Stimulated activated naive B cell treated with anti-CD40 and anti-IgM and Interleukin-4, amounts not matched to agents 10 μg/mL and 1 μg/mL and 100 μg/mL, for 72 hours (primary cell): ENCODE results near the gene CD4.
"Not testable (repeated sequence)": the region's sequence is repeated elsewhere in the genome, so short reads cannot be mapped to it uniquely, and the experiment has no call there.

Experiments used
- ATAC-seq, 2 donors: fragments of 150-1000 bp; cut with Tn5 transposase; replicated peaks; 2 replicates each; pipeline ENCODE4 v1.10.0; 2021; ENCODE audit warnings: moderate library complexity in 1 of 2
- DNase-seq: peaks from one replicate; pipeline ENCODE4 v3.0.0; 2021
- H3K27ac Mint-ChIP-seq: one replicate; pipeline ENCODE4 v1.8.0; 2022; ENCODE audit warnings: mild to moderate bottlenecking, mixed read lengths
- H3K27me3 Mint-ChIP-seq, 2 donors: one replicate each; pipeline ENCODE4 v1.8.0; 2022; ENCODE audit warnings: mixed read lengths in 2 of 2
- H3K36me3 Mint-ChIP-seq, 2 donors: one replicate each; pipeline ENCODE4 v1.8.0; 2022; ENCODE audit warnings: mixed read lengths in 2 of 2, mild to moderate bottlenecking in 1 of 2
- H3K4me1 Mint-ChIP-seq, 2 donors: one replicate each; pipeline ENCODE4 v1.8.0; 2022; ENCODE audit warnings: mixed read lengths in 2 of 2, mild to moderate bottlenecking in 1 of 2
- H3K4me3 Mint-ChIP-seq, 2 donors: one replicate each; pipeline ENCODE4 v1.8.0; 2022; ENCODE audit warnings: mild to moderate bottlenecking in 2 of 2, mixed read lengths in 2 of 2, moderate library complexity in 1 of 2
- H3K9me3 Mint-ChIP-seq, 2 donors: one replicate each; pipeline ENCODE4 v1.8.0; 2022; ENCODE audit warnings: mixed read lengths in 2 of 2, mild to moderate bottlenecking in 1 of 2

Gene CD4

GRCh38 chr12:6788972-6789924 is at the start of gene CD4:
TSS of gene CD4 (plus strand) at chr12:6789528. CDS start at chr12:6800139, 10,611 bp downstream.
- no peak within 1 kb of the TSS for H3K4me3 Mint-ChIP-seq
- no peaks in the 10 kb centered on the region for H3K9me3 Mint-ChIP-seq
- no peak within 1 kb of the TSS for H3K27ac Mint-ChIP-seq
- H3K4me1 Mint-ChIP-seq, result peaks cover 37 to 40% of the 10 kb centered on the region in 2 donors
- DNase-seq (no peak), ATAC-seq (no peak)
- H3K36me3 Mint-ChIP-seq, result no peaks in the 10 kb centered on the region
- H3K27me3 Mint-ChIP-seq, result peaks cover 21 to 27% of the 10 kb centered on the region in 2 donors

- peaks cover 24 to 44% of the 10 kb centered on the region in 2 donors for H3K4me1 Mint-ChIP-seq
- H3K4me3 Mint-ChIP-seq, result not testable (repeated sequence)
Measured at GRCh38 chr12:6742080-6742479, 47.2 kb upstream of the CD4 start.

DNA sequence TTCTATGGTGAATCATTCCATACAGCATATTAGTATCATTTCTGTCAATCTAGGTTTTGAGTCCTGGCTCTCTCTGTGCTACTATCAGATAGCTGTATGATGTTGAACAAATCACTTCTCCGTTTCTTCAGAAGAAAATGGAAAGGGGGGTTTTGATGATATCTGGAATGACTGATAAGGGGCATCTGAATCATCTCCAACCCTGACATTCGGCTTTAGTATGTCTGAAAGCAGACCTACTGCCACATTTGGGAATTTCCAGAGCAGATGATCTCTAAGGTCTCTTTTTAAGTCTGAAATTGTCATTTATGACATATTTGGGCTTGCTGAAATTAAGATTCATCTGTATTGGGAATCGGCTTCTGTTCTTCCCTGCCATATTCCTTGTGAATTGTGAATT is 46.5 kb upstream of the CD4 start:
- H3K4me1 Mint-ChIP-seq, result peaks cover 29 to 44% of the 10 kb centered on the region in 2 donors
- H3K9me3 Mint-ChIP-seq, result peaks cover 0 to 9% of the 10 kb centered on the region in 2 donors
- peaks cover 38 to 41% of the 10 kb centered on the region in 2 donors for H3K36me3 Mint-ChIP-seq
- peak overlapping the region; percentile 59 for H3K27ac Mint-ChIP-seq
- no peak overlapping the region for H3K4me3 Mint-ChIP-seq
- ATAC-seq, result peak; percentile 31 to 44
- H3K27me3 Mint-ChIP-seq, result no peaks in the 10 kb centered on the region
- no peak for DNase-seq

More at GRCh38 chr12:6742080-6742479, 47.2 kb upstream of the CD4 start:
- not testable (repeated sequence) for ATAC-seq, DNase-seq, H3K27me3 Mint-ChIP-seq, H3K9me3 Mint-ChIP-seq
- H3K27ac Mint-ChIP-seq, result peak overlapping the region; percentile 59
- H3K36me3 Mint-ChIP-seq, result peaks cover 31 to 34% of the 10 kb centered on the region in 2 donors

DNA sequence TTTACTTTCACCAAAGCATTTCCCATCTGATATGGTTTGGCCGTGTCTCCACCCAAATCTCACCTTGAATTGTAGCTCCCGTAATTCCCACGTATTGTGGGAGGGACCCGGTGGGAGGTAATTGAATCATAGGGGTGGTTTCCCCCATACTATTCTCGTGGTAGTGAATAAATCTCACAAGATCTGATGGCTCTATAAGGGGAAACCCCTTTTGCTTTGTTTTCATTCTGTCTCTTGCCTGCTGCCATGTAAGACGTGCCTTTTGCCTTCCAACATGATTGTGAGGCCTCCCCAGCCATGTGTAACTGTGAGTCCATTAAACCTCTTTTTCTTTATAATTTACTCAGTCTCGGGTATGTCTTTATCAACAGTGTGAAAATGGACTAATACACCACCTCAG is 46.0 kb upstream of the CD4 start:
- Mint-ChIP-seq H3K4me1 (peaks cover 29 to 49% of the 10 kb centered on the region in 2 donors), H3K27ac (peak overlapping the region; percentile 51), H3K36me3 (peaks cover 42 to 46% of the 10 kb centered on the region in 2 donors)
- H3K4me3 Mint-ChIP-seq, DNase-seq, H3K27me3 Mint-ChIP-seq, H3K9me3 Mint-ChIP-seq, ATAC-seq: not testable (repeated sequence)

DNA sequence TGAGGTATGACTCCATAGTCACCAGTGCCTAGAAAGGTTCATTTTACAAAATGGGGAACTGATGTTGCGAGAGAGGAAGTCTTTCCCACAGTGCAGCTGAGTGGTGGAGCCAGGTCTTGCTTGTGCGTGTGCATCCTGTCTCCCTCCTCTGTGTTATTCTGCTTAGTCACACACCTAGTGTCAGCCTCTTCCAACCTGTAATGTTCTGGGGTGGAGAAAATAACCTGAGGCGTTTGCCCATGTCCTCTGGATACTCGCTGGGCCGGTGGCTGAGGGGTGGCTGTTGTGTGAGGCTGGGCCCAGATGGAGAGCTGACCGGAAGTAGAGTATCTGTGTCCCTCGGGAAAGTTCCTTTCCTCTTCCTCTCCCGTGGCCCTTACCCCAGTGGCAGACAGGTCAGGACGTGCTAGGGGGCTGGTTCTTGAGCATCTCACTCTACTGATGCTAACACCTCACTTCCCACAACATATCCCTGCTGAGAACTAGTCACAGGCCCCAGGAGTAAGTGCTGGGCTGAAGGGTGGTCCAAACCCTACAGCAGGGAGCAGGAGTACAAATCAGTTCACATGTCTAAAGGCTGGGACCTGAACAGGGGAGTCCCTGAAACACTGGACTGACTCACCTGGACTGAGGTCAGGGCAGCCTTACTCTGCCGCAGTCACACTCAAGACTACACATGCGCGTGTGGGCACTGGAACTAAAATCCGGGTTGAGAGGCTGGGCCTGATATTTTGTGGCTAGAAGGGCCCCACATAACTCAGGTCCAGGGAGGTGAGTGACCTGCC is 43.4 kb upstream of the CD4 start:
- Mint-ChIP-seq H3K27me3 (no peaks in the 10 kb centered on the region), H3K4me3 (peak overlapping the region; percentile 14 to 21), H3K27ac (peak overlapping the region; percentile 96), H3K36me3 (peaks cover 52 to 66% of the 10 kb centered on the region in 2 donors), H3K9me3 (peaks cover 0 to 9% of the 10 kb centered on the region in 2 donors), H3K4me1 (peaks cover 34 to 55% of the 10 kb centered on the region in 2 donors)
- ATAC-seq (peak; percentile 96 to 98), DNase-seq (peak; percentile 53)

GRCh38 chr12:6747216-6747615 is 42.1 kb upstream of the CD4 start:
- Mint-ChIP-seq H3K9me3 (peaks cover 0 to 9% of the 10 kb centered on the region in 2 donors), H3K4me3 (no peak overlapping the region), H3K36me3 (peaks cover 53 to 76% of the 10 kb centered on the region in 2 donors), H3K27me3 (no peaks in the 10 kb centered on the region), H3K4me1 (peaks cover 38 to 62% of the 10 kb centered on the region in 2 donors), H3K27ac (peak overlapping the region; percentile 33)
- DNase-seq, result no peak
- no peak for ATAC-seq

GRCh38 chr12:6748761-6749160 is 40.6 kb upstream of the CD4 start:
- DNase-seq, result no peak
- no peak overlapping the region for H3K4me3 Mint-ChIP-seq
- peaks cover 0 to 5% of the 10 kb centered on the region in 2 donors for H3K9me3 Mint-ChIP-seq
- no peak overlapping the region for H3K27ac Mint-ChIP-seq
- H3K27me3 Mint-ChIP-seq, result no peaks in the 10 kb centered on the region
- peaks cover 49 to 74% of the 10 kb centered on the region in 2 donors for H3K36me3 Mint-ChIP-seq
- no peak for ATAC-seq
- peaks cover 40 to 54% of the 10 kb centered on the region in 2 donors for H3K4me1 Mint-ChIP-seq

DNA sequence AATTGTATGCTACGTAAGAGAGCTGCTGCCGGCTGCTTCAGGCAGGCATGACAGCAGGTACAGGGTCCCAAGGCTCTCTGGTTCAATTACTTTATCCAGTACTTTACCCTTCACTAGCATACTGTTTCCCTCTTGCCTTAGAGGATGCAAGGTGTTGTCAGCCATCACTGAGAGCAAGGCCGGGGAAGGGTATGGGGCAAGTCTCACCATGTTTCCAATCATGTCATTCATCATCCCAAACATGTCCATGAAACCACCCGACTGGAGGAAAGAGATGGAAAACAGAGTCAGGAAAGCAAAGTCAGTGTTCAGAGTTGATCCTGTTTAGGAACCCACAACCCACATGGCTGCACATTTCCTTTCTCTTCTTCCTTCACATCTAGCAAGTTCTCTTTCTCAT is 38.8 kb upstream of the CD4 start:
- H3K4me1 Mint-ChIP-seq, result peaks cover 41 to 52% of the 10 kb centered on the region in 2 donors
- no peak for DNase-seq
- H3K36me3 Mint-ChIP-seq, result peaks cover 37 to 62% of the 10 kb centered on the region in 2 donors
- no peaks in the 10 kb centered on the region for H3K9me3 Mint-ChIP-seq
- no peak overlapping the region for H3K4me3 Mint-ChIP-seq
- H3K27ac Mint-ChIP-seq, result peak overlapping the region; percentile 62
- ATAC-seq, result no peak
- H3K27me3 Mint-ChIP-seq, result no peaks in the 10 kb centered on the region

GRCh38 chr12:6751767-6752166 is 37.6 kb upstream of the CD4 start:
- peaks cover 31 to 42% of the 10 kb centered on the region in 2 donors for H3K4me1 Mint-ChIP-seq
- H3K4me3 Mint-ChIP-seq, result peak overlapping the region; percentile 90 to 97
- no peak for ATAC-seq
- H3K27ac Mint-ChIP-seq, result peak overlapping the region; percentile 100
- H3K9me3 Mint-ChIP-seq, result no peaks in the 10 kb centered on the region
- DNase-seq, result no peak
- H3K27me3 Mint-ChIP-seq, result peaks cover 0 to 1% of the 10 kb centered on the region in 2 donors
- peaks cover 27 to 50% of the 10 kb centered on the region in 2 donors for H3K36me3 Mint-ChIP-seq

GRCh38 chr12:6752167-6752920 is 37.0 kb upstream of the CD4 start:
- H3K9me3 Mint-ChIP-seq, result no peaks in the 10 kb centered on the region
- peaks cover 23 to 45% of the 10 kb centered on the region in 2 donors for H3K36me3 Mint-ChIP-seq
- H3K27me3 Mint-ChIP-seq, result peaks cover 5 to 7% of the 10 kb centered on the region in 2 donors
- H3K27ac Mint-ChIP-seq, result peak overlapping the region; percentile 100
- no peak for DNase-seq
- H3K4me3 Mint-ChIP-seq, result peak overlapping the region; percentile 90 to 97
- ATAC-seq, result peak; percentile 8 to 13
- H3K4me1 Mint-ChIP-seq, result peaks cover 31 to 48% of the 10 kb centered on the region in 2 donors

GRCh38 chr12:6752921-6753771 is 36.2 kb upstream of the CD4 start, which contains the start of gene MLF2:
TSS of gene MLF2 (minus strand) at chr12:6753141. CDS start at chr12:6752334, 807 bp downstream.
- Mint-ChIP-seq H3K4me1 (peaks cover 30 to 45% of the 10 kb centered on the region in 2 donors), H3K27me3 (peaks cover 5 to 13% of the 10 kb centered on the region in 2 donors), H3K9me3 (no peaks in the 10 kb centered on the region), H3K36me3 (peaks cover 14 to 37% of the 10 kb centered on the region in 2 donors), H3K4me3 (peak within 1 kb of the TSS; percentile 90 to 97), H3K27ac (peak within 1 kb of the TSS; percentile 100)
- peak; percentile 99 for DNase-seq
- peak; percentile 87 to 89 for ATAC-seq

DNA sequence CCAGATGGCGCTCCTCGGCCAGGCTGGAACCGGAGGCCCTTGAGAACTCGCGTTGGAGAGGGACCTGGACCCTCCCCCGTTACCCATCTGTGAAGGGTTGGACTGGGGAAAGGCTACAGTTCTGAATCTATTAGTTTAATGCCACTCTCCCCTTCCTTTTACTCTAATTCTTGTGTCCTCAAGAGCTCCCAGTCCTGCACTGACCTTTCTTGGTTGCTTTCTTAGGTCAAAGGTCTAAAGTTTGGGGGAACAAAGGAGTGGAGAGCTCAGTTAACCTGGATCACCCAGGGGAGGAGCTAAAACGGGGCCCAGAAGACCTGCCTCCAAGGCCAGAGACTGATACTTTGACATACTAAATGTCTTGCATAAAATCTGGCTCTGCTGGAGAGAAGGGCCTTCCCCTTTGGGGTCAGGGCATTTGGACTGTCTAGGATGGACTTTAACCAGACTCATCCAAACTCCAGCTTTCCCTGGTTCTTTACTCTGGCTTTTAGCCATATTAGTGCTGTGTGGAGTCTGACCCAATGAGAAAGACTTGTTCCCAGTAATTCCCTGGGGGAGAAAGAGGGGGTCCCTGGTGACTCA is 35.5 kb upstream of the CD4 start:
- H3K27ac Mint-ChIP-seq, result peak overlapping the region; percentile 100
- ATAC-seq, result peak in 1 of 2 donors; percentile 0
- DNase-seq, result no peak
- peaks cover 36 to 48% of the 10 kb centered on the region in 2 donors for H3K4me1 Mint-ChIP-seq
- peaks cover 9 to 13% of the 10 kb centered on the region in 2 donors for H3K27me3 Mint-ChIP-seq
- peaks cover 10 to 32% of the 10 kb centered on the region in 2 donors for H3K36me3 Mint-ChIP-seq
- peak overlapping the region; percentile 90 to 97 for H3K4me3 Mint-ChIP-seq
- no peaks in the 10 kb centered on the region for H3K9me3 Mint-ChIP-seq
